NCI-H1417 treated with DMSO at 0.1 percent for 48 hours (cell line): ENCODE data around the gene FOXK1.

ENCODE experiments used
- DNase-seq: peaks from one replicate; lab custom pipeline; 2025; lab: John Stamatoyannopoulos, UW

Gene FOXK1

DNA sequence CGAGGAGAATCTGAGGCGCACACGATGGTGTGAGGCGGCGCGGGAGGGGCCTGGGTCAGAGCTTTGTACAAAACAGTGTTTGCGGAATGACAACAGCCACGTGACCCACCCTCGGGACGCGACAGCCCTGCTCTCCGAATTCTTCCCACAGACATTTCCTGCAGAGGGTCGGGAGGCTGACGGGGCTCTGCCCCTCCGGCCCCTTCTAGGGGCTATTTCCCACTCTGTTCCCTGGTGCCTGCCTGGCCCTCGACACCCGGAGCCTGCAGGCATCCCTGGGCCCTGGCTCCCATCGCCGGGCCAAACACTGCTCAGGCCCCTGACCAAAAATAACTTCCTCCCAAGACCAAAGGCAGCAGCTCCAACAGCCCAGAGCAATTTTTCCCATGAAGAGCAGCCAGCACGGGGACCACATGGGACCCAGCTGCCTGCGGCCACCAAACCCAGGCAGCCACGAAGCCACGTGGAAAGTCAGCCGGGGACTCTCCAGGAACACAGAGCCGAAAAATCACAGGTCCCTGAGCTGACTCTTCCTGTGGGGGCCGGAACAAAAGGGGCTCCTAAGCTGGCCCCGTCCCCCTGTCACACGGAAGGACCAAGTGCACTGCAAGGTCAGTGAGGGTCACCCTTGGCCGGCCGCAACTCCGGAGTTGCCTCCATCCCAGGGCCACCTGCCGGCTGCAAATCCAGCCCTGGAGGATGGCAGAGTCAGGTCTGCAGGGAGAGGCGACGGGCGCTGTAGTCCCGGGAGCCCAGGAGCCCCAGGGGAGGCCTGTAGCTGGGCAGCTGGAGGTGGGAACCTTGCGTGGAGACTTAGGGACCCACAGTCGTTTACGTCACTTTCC lies 137.7 kb downstream of the FOXK1 start:
- no peak for DNase-seq

- DNase-seq, result no peak
These were observed 138.4 kb downstream of the FOXK1 start for GRCh38 chr7:4820405-4820966.
